Right ventricle myocardium superior (tissue), 1 donor: ENCODE measurements around the gene ZNF23. TPM values are rescaled to one million over a fixed set of nuclear protein-coding genes. Genes with fewer than 3 reads are reported as not detected.

Experiments
- ATAC-seq: fragments of 200-7000 bp; cut with Tn5 transposase; one replicate; pipeline ENCODE4 v1.9.1; 2020; ENCODE audit warnings: mild to moderate bottlenecking; ENCODE audit not compliant: poor library complexity
- DNase-seq: peaks from one replicate; pipeline ENCODE4 v3.0.0-alpha.2; 2020
- intact Hi-C: fragments of 100-400 bp; cut with DNase I; formaldehyde crosslinking; loops from one replicate; pipeline ENCODE4 v1.11.2; 2022
- total RNA-seq: library from RNA; stranded (reverse); fragmentation: NEBNext Ultra II Directional; extraction: Animal tissue kit (Norgen Biotek cat#: 25700); gene quantifications from one replicate; pipeline ENCODE4 v1.2.1, GENCODE V29; 2021
- donor health status: DM: no; HTN: yes; CAD: no; lungs with severe emphysema.

ZNF23 gene
- total RNA-seq, 1 donor from 2014 or later = 5.1 TPM

DNA sequence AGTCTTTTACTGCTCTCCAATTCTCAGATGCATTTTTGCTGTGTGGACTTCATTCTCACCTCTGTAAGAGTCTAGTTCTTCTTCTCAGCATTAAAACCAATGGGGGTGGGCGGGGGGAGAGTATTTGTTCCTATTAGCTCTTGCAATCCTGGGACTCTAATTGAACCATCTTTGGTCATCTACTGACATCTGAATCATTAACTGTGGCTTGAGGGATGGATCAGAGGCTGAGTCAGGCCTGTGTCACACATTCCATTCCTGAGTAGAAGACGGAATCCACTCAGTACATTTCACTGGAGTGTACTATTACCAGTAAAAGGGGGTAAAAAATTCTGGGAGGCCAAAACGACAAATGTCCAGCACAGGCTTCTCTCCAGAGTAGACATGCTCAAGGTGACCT is 12.8 kb upstream of the ZNF23 start:
- DNase-seq (no peak), ATAC-seq (no peak)
- intact Hi-C loops = no loop called here

DNA sequence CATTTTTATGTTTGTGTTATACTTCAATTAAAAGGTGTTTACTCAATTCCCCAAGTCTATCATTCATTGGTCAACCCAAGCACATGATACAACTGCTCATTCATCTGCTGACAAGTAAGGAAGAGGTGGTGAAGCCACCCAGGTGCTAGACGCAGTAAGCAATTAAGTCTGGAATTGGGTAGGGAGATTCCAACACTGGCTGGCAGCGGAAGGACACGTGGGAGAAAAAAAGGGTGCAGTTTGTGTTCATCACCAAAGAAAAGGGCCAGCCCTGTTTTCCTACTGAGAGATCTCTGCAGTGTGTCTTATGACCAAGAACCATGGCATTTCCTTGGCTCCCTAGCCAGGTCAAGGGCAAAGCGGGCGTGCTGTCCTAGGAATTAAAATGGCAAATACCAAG is 11.8 kb upstream of the ZNF23 start:
- ATAC-seq (no peak), DNase-seq (no peak)
- intact Hi-C loops = no loop called here

DNA sequence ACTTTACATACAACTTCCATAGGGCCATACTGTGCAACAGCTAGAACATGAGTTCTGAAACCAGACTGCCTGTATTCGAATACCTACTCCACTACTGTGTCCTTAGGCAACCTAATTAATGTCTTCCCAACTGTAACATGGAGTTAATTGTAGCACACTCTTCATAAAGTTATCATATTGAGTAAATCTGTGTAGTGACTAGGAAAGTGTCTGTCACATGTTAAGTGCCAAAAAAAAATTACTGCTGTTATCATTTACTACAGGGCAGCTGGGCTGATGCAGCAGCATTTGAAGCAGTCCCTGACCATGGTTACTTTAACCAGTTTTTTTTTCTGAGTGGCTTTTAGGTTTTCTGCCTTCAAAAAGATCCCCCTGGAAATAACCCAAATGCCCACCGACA is 10.9 kb upstream of the ZNF23 start:
- intact Hi-C loops = no loop called here
- no peak for DNase-seq
- no peak for ATAC-seq

DNA sequence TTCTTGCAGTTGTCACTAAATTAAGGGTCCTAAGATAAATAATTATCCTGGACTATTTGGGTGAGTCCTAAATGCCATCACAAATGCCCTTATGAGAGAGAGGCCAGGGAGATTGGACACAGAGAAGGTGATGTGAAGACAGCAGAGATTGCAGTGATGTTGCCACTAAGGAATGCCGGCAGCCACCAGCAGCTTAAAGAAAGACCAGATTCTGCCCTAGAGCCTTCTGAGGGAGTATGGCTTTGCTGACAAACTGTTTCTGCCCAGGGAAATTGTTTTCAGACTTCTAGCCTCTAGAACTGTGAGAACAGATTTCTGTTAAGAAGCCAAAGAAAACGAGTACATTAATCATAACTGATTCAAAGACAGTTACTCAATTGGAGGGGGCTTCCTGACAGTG is 10.0 kb upstream of the ZNF23 start:
- ATAC-seq = no peak
- intact Hi-C loops = no loop called here
- DNase-seq = no peak

DNA sequence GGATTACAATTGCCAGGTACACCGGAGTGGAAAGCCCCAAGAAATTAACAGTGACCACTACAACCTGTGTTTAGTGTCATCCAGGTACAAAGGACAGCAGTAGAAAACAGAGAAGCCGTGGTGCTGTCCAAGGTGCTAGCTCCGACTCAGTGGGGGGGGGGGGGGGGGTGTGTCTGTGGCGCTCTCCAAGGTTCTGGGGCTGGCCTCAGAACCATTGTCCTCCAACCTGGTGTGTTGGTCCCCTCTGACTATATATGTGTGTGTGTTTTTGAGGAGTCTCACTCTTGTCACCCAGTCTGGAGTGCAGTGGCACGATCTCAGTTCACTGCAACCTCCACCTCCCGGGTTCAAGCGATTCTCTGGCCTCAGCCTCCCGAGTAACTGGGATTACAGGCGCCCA is 5.8 kb upstream of the ZNF23 start:
- peak; percentile 57 for ATAC-seq
- intact Hi-C loops = no loop called here
- DNase-seq = no peak

DNA sequence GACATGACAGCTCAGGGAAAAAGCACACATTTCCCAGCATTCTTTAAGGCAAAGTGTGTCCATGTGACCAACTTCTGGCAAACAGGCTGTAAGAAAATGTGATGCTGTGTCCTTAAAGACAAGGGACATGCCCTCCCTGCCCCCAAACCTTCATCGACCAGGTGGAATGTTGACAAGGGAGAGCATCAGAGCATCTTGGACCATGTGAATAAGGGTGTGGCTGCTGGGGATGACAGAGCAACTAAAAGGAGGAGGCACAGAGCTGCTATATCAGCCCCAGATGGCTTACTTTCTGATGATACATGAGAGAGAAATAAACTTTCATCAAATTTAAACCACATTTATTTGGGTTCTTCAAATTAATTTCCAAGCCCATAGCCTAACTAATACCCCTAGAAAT is 2.2 kb upstream of the ZNF23 start:
- intact Hi-C loops = no loop called here
- DNase-seq (no peak), ATAC-seq (no peak)

DNA sequence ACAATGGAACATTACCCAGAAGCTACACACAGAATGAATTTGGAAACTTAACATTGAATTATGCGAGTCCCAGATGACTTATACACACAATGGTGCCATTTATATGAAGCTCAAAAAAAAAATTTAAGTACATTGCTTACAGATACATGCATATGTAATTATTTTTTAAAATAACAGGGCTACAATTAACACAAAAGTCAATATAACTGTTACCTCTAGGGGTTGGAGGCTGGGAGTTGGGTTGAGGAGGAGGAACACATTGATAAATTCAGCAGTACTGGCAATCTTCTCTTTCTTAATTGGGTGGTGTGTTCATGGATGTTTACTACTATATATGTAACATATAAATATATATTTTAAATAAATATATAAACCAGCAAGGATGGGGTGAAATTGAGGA is 1.1 kb downstream of the ZNF23 start:
- ATAC-seq = no peak
- DNase-seq = no peak
- intact Hi-C loops = no loop called here

DNA sequence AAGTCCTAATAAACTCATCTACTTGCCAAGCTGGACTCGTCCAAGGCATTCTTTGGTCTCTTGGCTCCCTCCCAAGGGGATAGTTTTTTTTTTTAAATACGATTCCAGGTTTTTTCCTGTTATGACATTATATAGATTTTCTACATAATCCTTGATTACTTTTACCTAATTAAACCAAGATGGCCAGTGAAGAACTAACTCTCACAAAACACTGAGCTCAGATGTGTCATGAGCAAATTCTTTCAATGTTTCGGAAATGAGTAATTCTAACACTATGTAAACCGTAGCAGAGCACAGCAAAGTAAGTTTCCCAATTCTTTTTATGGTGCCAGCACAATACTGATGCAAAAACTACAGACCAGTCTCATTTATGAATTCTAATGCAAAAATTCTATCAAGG is 1.8 kb downstream of the ZNF23 start:
- no peak for ATAC-seq
- no peak for DNase-seq
- intact Hi-C loops = no loop called here

DNA sequence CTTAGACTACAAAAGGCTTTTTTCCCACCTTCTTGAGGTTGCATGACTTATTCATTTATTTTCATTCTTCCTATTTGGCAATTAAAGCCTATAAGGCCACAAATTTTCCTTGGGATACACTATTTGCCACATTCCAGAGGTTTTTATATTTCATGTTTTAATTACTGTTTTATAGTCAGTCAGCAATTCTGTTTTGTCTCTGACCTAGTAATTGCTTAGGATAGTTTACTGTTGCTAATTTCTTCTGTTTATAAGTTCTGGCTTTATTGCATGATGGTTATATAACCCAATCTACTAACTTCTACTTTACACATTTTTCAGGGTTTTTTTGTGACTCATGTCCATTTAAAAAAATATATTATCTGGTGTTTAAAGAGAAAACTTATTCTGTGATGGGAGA is 2.5 kb downstream of the ZNF23 start:
- no peak for ATAC-seq
- intact Hi-C loops = loop anchor here (5.0 kb wide), 1 partner anchor 33 kb away; no protein-coding TSS in a partner anchor
- no peak for DNase-seq

DNA sequence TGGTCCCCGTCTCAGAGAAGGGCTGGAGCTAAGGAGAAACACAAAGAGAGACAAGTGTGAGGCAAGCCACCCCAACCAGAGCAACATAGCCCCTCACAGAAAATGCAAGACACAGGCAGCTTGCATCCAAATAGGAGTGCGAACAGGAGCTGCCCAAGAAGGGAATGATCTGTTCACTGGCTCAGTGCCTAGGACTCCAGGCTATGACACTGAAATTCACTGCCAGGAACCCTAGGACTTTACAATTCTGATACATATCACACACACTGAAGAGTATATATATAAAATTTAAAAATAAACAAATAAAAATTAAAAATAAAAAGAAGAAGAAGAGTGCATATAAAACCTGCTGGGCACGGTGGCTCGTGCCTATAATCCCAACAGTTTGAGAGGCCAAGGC is 5.2 kb downstream of the ZNF23 start:
- no peak for ATAC-seq
- DNase-seq = no peak
- intact Hi-C loops = loop anchor here (5.0 kb wide), 1 partner anchor 36 kb away; no protein-coding TSS in a partner anchor

DNA sequence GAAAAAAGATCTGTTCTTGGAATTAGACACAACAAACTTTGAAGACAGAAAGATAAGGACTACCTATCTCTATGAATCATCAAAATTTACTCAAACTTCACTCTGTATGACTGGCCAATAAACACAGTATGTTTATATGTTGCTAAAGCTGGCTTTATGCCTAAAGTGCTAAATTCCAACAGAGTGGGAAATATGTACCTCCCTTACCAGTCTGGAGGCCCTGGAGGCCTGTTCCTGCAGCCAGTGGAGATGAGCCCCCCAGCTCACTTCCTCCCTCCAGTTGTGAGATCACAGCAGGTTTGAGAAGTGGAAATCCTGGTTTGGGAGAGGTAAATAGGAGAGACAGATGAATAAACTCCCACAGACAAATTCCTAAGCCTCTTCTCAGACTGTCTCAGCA is 9.0 kb downstream of the ZNF23 start:
- DNase-seq = no peak

DNA sequence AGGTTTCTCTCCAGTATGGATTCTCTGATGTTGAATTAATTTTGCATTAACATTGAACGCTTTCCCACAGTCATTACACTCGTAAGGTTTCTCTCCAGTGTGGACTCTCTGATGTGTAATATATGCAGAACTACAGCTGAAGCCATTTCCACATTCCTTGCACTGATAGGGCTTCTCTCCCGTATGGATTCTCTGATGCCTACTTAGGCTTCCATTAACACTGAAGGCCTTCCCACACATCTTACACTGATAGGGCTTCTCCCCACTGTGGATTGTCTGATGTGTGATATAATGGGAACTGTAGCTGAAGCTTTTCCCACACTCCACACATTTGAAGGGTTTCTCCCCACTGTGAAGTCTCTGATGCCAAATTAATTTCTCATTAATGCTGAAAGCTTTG is 13.0 kb downstream of the ZNF23 start:
- ATAC-seq (no peak), DNase-seq (no peak)
- intact Hi-C loops = no loop called here

More for the DNA sequence above, 9.0 kb downstream of the ZNF23 start:
- ATAC-seq = no peak
- intact Hi-C loops = no loop called here

DNA sequence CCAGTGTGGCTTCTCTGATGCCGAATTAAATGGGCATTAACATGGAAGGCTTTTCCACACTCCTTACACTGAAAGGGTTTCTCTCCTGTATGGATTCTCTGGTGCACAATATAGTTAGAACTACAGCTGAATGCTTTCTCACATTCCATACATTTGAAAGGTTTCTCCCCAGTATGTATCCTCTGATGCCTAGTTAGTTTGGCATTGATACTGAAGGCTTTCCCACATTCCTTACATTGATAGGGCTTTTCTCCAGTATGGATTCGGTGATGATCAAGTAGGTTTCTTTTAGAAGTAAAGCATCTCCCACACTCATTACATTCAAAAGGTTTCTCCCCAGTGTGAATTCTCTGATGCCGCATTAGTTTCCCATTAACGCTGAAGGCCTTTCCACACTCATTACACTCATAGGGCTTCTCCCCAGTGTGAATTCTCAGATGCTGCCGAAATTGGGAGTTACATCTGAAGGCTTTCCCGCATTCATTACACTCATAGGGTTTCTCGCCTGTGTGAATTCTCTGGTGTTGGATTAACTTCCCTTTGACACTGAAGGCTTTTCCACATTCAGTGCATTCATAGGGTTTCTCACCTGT is 13.7 kb downstream of the ZNF23 start:
- intact Hi-C loops = no loop called here
- ATAC-seq = no peak
- no peak for DNase-seq

DNA sequence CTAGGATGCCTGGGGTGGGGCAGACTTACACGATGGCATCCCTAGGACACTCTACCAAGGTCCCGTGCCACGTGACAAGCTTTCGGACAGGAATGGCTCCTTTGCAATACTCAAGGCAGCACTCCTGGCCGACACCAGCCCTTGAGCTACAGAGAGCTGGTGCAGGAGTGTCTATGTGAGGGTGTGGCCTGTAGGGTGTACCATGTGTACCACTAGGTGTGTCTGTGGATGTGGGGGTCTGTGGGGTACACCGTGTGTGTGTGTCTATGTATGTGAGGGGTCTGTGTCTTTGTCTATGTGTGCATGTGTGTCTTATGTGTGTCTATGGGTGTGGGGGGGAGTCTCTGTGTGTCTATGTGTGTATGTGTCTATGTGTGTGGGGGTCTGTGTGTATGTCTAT is 18.3 kb downstream of the ZNF23 start:
- ATAC-seq (no peak), DNase-seq (no peak)
- intact Hi-C loops = no loop called here

DNA sequence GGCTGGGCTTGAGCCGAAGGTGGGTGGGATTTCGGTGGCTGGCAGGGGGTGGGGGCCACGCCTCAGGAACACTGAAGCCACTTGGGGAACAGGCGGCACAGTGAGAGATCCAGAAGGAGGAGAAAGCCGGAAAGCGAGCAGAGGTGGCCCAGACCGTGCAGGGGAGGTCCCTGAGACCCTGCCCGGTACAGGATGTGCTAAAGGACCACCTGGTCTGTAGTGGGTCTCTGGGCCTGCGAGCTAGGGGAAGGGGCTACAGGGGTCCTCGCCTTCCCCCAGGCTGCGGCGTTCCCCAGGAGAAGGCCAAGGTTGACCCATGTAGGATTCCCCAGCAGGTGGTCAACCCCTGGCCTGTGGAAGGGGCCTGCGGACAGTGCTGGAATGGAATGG is 20.0 kb downstream of the ZNF23 start, which contains the start of gene TLE7:
Gene TLE7, minus strand, starts transcription at position 4 of the 390 bp plus-strand sequence. CDS start 8,730 bp downstream, outside the sequence.
- DNase-seq (no peak), ATAC-seq (no peak)
- intact Hi-C loops = no loop called here

DNA sequence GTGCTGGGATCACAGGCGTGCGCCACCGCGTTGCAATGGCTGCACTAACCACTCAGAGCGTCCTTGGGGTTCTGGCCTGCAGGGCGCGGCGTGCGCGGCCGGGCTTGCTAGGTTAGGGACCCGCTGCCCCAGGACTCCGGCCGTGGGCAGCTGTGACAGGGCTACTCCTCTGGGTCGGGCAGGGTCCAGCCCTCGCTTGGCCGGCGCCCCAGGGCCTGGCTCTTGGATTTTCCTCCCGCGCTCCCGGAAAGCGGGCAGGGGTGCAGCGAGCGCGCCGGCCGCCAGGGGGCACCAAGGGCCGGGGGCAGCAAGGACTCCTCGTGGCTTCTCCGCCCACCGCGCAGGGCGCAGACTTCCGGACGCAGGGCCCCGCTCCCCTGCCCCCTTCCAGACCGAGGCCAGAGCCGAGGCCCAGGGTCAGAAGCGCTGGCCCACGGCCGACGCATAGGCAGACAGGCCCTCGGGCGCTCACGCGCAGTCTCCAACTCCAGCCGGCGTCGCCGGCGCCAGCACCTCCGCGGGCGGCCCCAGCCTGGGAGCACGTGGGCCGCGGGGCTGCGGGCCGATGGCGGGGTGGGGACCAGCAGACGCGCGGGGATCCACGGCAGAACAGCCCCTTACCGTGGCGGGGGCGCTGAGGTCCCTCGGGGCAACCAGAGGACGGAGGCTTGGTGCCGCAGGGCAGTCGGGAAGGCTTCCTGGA is 20.5 kb downstream of the ZNF23 start:
- no peak for DNase-seq
- intact Hi-C loops = no loop called here
- no peak for ATAC-seq

DNA sequence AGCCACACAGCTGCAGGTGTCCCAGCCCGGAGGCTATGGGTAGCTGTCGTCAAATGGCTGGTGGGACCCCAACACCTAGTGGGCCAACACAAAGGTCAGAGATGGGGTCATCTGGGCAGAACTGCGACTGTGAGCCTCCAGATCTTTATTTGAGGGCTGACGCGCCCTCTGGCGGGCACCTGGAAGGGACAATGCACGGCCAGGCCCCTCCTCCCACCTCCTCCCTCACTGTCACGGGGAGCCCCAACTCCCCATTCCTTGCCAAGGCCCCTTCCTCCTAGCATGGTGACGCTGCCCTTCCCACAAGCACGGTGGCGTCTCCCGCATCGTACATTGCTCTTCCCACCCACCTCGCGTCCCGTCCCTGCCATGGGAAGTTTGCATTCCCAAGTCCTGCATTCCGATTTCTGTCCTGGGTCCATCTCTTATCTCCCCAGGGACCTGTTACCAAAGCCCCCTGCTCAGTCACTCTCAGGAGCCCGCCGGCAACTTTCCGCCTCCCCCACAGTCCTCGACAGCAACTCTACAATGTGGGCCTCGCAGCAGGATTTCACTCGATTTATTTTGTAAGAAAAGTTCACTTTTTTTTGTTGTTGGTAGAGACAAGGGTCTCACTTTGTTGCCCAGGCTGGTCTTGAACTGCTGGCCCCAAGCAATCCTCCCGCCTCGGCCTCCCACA is 21.2 kb downstream of the ZNF23 start:
- DNase-seq = no peak
- ATAC-seq = no peak
- intact Hi-C loops = no loop called here

DNA sequence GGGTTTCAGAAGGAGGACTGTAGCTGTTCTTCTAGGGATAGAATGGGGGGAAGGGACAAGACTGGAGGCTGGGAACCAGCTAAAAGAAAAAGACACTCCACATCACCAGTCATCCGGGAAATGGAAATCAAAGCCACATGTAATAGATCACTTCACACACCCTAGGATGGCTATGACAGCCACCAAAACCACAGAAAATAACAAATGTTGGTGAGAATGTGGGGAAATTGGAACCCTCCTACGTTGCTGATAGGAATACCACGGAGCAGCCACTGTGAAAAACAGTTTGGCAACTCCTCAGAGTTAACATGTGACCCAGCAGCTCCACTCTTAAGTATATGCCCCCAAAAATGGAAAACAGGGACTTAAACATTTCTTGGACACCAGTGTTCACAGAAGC is 22.5 kb downstream of the ZNF23 start:
- intact Hi-C loops = no loop called here

DNA sequence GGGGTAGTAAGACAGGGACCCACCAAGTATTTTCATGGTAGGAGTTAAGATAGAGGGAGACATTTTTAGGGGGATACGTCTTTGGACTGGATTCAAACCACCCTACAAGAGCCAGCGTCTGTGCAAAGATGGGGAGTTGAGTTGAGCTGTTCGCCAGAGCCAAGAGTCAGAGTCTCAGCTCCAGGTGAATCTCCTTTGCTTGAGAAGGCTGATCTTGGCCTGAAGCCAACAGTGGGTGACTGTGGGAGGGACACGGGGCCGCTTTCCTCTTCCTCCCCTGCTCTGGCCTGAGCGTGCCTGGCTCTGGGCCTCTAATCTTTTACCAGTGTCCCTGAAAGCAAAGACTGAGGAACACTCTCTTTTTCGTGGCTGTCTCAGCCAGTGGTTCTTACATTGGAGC is 25.6 kb downstream of the ZNF23 start:
- ATAC-seq (no peak), DNase-seq (no peak)
- intact Hi-C loops = no loop called here

More for the DNA sequence above, 22.5 kb downstream of the ZNF23 start:
- ATAC-seq (no peak), DNase-seq (no peak)

DNA sequence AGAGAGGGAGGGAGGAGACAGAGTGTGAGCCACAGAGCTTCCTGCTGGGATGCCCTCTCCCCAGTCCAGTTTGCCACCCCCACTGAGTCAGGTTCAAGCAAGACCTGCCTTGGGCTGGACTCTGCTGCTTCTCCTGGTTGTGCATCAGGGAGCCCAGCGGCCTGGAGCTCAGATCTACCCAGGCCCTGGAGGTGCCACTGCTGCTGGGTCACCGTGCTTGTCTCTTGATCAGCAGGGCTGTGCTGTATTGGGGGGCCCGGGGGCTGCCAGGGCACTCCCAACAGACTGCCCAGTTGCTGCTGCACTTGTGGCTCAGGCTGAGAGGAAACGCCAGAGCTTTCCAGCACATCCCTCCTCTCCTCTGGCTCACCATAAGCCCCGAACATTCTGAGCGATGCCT is 29.1 kb downstream of the ZNF23 start:
- ATAC-seq (no peak), DNase-seq (no peak)
- intact Hi-C loops = no loop called here
